ENCODE measurements around the gene IFNL4. TPM values are rescaled to one million over a fixed set of nuclear protein-coding genes. Genes with fewer than 3 reads are reported as not detected.
"Not testable (repeated sequence)": the region's sequence is repeated elsewhere in the genome, so short reads cannot be mapped to it uniquely, and the experiment has no call there.

Gene IFNL4
- total and polyA plus RNA-seq, 9 donors: 0.04 to 0.16 TPM; not detected in 7

DNA sequence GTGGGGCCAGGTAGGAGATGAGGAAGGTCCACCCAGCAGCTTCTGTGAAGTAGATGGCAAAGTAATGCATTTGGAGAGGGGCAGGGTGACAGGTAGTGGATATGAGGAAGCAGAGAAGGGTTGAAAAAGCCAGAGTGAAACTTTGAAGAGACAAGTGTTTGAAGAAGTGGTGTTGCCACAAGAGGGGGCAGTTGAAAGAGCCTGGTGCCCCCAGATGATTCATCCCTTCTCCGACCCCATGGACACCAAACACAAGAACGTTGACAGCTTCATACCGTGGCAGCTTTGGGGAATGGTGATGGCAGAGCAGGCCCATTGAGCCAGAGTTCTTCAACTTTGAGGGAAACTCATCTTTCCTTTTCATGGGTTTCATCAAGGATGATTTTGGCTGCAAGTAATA, 23.7 kb downstream of the IFNL4 start:
- no peak for DNase-seq
- Histone ChIP-seq H3K4me1 (ENCODE audit: control insufficient read depth, insufficient read depth, low read length) (no peaks in the 10 kb centered on the region), H3K36me3 (ENCODE audit: control insufficient read depth, insufficient read depth, low read length) (no peaks in the 10 kb centered on the region), H3K27me3 (ENCODE audit: control insufficient read depth, insufficient read depth, low read length) (no peaks in the 10 kb centered on the region), H3K4me3 (ENCODE audit: low read length) (no peak overlapping the region), H3K27ac (ENCODE audit: low read length) (no peak overlapping the region), H3K9me3 (replicated peaks; ENCODE audit: control insufficient read depth, low read depth, low read length) (no peaks in the 10 kb centered on the region)
- 0% methylated on average over 1 of the region's 3 CpGs for WGBS (ENCODE audit: insufficient coverage)

DNA sequence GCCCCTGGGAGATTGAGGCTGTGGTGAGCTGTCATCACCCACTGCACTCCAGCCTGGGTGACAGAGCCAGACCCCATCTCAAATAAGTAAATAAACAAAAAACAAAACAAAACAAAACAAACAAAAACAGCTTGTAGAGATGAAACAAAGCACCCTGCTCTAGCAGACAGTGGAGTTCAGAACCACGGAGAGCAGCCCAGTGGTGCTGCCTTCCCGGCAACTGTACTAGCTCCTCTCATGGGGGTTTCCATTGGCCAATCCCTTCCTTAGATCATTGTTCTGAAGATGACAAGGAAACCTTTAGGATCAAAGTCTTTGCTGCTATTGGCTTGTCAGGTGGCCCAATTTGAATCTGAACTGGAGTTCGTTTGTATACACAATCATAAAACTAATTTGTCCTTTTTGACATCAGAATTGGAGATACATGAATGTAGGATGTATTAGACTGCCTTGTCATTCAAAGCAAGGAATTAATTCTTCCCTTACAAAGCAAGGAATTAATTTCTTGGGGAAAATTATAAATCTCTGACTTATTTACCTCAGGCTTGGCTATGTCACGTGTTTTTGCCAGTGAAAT, 24.9 kb downstream of the IFNL4 start:
- no peak overlapping the region for H3K27ac ChIP-seq (ENCODE audit: low read length)
- WGBS (ENCODE audit: insufficient coverage): 11% methylated on average over 2 of the region's 4 CpGs
- H3K36me3 ChIP-seq (ENCODE audit: control insufficient read depth, insufficient read depth, low read length): no peaks in the 10 kb centered on the region
- DNase-seq: peak; percentile 36
- H3K27me3 ChIP-seq (ENCODE audit: control insufficient read depth, insufficient read depth, low read length): no peaks in the 10 kb centered on the region
- H3K4me1 ChIP-seq (ENCODE audit: control insufficient read depth, insufficient read depth, low read length): no peaks in the 10 kb centered on the region
- H3K9me3 ChIP-seq (replicated peaks; ENCODE audit: control insufficient read depth, low read depth, low read length): no peaks in the 10 kb centered on the region
- H3K4me3 ChIP-seq (ENCODE audit: low read length): no peak overlapping the region

- not testable (repeated sequence) for H3K36me3 ChIP-seq (ENCODE audit: control insufficient read depth, insufficient read depth, low read length); H3K9me3 ChIP-seq (replicated peaks; ENCODE audit: control insufficient read depth, low read depth, low read length); DNase-seq; H3K4me1 ChIP-seq (ENCODE audit: control insufficient read depth, insufficient read depth, low read length); H3K27me3 ChIP-seq (ENCODE audit: control insufficient read depth, insufficient read depth, low read length); H3K27ac ChIP-seq (ENCODE audit: low read length); H3K4me3 ChIP-seq (ENCODE audit: low read length)
- WGBS (ENCODE audit: insufficient coverage): 80% methylated on average over 3 of the region's 10 CpGs
Observed at GRCh38 chr19:39219108-39219507, 29.5 kb downstream of the IFNL4 start.

DNA sequence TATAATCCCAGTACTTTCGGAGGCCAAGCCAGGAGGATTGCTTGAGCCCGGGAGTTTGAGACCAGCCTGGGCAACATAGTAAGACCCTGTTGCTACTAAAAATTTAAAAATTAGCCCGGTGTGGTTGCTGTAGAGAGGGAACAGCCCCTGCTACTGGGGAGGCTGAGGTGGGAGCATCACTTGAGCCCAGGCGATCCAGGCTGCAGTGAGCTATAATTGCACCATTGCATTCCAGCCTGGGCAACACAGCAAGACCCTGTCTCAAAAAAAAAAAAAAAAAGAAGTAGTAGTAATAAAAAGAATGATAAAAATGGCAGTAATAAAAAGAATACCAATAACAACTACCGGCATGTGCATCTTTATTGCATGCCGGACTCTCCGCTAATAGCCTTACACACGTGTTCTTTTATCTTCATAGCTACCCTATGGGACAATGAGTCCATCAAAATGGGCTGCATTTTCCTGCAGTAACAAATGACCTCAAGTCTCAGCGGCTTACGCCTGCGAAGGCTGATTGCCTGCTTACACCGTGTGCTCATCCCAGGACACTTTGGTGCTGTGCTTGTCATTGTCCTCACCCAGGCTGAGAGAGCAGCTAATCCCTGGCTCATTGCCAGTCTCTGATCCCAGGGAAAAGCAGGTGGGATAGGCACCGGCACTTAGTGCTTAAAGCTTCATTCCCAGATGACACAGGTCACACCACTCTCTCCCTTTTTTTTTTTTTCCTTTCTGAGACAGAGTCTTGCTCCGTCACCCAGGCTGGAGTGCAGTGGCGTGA, 30.2 kb downstream of the IFNL4 start:
- H3K27me3 ChIP-seq (ENCODE audit: control insufficient read depth, insufficient read depth, low read length): no peaks in the 10 kb centered on the region
- no peak for DNase-seq
- H3K36me3 ChIP-seq (ENCODE audit: control insufficient read depth, insufficient read depth, low read length): no peaks in the 10 kb centered on the region
- H3K4me3 ChIP-seq (ENCODE audit: low read length): no peak overlapping the region
- no peak overlapping the region for H3K27ac ChIP-seq (ENCODE audit: low read length)
- no peaks in the 10 kb centered on the region for H3K9me3 ChIP-seq (replicated peaks; ENCODE audit: control insufficient read depth, low read depth, low read length)
- H3K4me1 ChIP-seq (ENCODE audit: control insufficient read depth, insufficient read depth, low read length): no peaks in the 10 kb centered on the region
- 78% methylated on average over 13 of the region's 15 CpGs for WGBS (ENCODE audit: insufficient coverage)

- H3K27me3 ChIP-seq (ENCODE audit: control insufficient read depth, insufficient read depth, low read length): no peaks in the 10 kb centered on the region
- no peak for DNase-seq
- H3K4me1 ChIP-seq (ENCODE audit: control insufficient read depth, insufficient read depth, low read length): no peaks in the 10 kb centered on the region
- H3K4me3 ChIP-seq (ENCODE audit: low read length): no peak overlapping the region
- no peaks in the 10 kb centered on the region for H3K36me3 ChIP-seq (ENCODE audit: control insufficient read depth, insufficient read depth, low read length)
- no peaks in the 10 kb centered on the region for H3K9me3 ChIP-seq (replicated peaks; ENCODE audit: control insufficient read depth, low read depth, low read length)
- H3K27ac ChIP-seq (ENCODE audit: low read length): no peak overlapping the region
- 80% methylated on average over 5 of the region's 5 CpGs for WGBS (ENCODE audit: insufficient coverage)
Observed at GRCh38 chr19:39217094-39217493, 31.6 kb downstream of the IFNL4 start.

DNA sequence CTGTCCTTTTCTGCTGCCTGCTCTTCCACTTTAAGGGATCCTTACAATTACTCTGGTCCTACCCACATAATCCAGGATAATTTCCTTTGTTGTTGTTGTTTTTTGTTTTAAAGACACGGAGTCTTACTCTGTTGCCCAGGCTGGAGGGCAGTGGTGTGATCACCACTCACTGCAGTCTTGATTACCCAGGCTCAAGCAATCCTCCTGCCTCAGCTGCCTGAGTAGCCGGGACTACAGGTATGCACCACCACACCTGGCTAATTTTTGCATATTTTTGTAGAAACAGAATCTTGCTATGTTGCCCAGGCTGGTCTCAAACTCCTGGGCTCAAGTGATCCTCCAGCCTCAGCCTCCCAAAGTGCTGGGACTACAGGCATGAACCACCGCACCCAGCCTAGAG, 33.3 kb downstream of the IFNL4 start:
- WGBS (ENCODE audit: insufficient coverage): 100% methylated on average over 2 of the region's 3 CpGs
- H3K9me3 ChIP-seq (replicated peaks; ENCODE audit: control insufficient read depth, low read depth, low read length); DNase-seq; H3K36me3 ChIP-seq (ENCODE audit: control insufficient read depth, insufficient read depth, low read length); H3K27me3 ChIP-seq (ENCODE audit: control insufficient read depth, insufficient read depth, low read length); H3K4me3 ChIP-seq (ENCODE audit: low read length); H3K27ac ChIP-seq (ENCODE audit: low read length); H3K4me1 ChIP-seq (ENCODE audit: control insufficient read depth, insufficient read depth, low read length): not testable (repeated sequence)

GRCh38 chr19:39212375-39212742, 36.3 kb downstream of the IFNL4 start:
- H3K27me3 ChIP-seq (ENCODE audit: control insufficient read depth, insufficient read depth, low read length): no peaks in the 10 kb centered on the region
- no peaks in the 10 kb centered on the region for H3K4me1 ChIP-seq (ENCODE audit: control insufficient read depth, insufficient read depth, low read length)
- H3K36me3 ChIP-seq (ENCODE audit: control insufficient read depth, insufficient read depth, low read length): no peaks in the 10 kb centered on the region
- no peaks in the 10 kb centered on the region for H3K9me3 ChIP-seq (replicated peaks; ENCODE audit: control insufficient read depth, low read depth, low read length)
- 6% methylated on average over 6 of the region's 8 CpGs for WGBS (ENCODE audit: insufficient coverage)
- no peak overlapping the region for H3K4me3 ChIP-seq (ENCODE audit: low read length)
- H3K27ac ChIP-seq (ENCODE audit: low read length): no peak overlapping the region
- no peak for DNase-seq

- Histone ChIP-seq H3K9me3 (replicated peaks; ENCODE audit: control insufficient read depth, low read depth, low read length) (no peaks in the 10 kb centered on the region), H3K27me3 (ENCODE audit: control insufficient read depth, insufficient read depth, low read length) (peaks cover 5% of the 10 kb centered on the region), H3K27ac (ENCODE audit: low read length) (no peak overlapping the region), H3K4me1 (ENCODE audit: control insufficient read depth, insufficient read depth, low read length) (no peaks in the 10 kb centered on the region), H3K4me3 (ENCODE audit: low read length) (no peak overlapping the region), H3K36me3 (ENCODE audit: control insufficient read depth, insufficient read depth, low read length) (no peaks in the 10 kb centered on the region)
- 63% methylated on average over 12 of the region's 13 CpGs for WGBS (ENCODE audit: insufficient coverage)
- DNase-seq: no peak
Observed at GRCh38 chr19:39211731-39212374, 36.8 kb downstream of the IFNL4 start.

DNA sequence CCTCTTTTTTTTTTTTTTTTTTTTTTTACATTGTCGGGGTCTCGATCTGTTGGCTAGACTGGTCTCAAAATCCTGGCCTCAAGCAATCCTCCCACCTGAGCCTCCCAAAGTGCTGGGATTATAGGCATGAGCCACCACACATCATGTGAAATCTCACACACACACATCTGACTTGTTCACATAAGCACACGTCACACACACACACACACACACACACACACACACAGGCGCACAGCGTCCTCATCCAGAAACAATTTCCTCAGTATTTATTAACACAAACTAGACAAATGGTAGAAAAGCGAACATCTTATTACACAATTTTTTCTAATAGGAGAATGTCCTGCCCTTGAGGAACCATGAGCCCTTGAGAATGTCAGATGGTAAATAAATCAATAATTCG, 39.5 kb downstream of the IFNL4 start:
- no peaks in the 10 kb centered on the region for H3K36me3 ChIP-seq (ENCODE audit: control insufficient read depth, insufficient read depth, low read length)

DNA sequence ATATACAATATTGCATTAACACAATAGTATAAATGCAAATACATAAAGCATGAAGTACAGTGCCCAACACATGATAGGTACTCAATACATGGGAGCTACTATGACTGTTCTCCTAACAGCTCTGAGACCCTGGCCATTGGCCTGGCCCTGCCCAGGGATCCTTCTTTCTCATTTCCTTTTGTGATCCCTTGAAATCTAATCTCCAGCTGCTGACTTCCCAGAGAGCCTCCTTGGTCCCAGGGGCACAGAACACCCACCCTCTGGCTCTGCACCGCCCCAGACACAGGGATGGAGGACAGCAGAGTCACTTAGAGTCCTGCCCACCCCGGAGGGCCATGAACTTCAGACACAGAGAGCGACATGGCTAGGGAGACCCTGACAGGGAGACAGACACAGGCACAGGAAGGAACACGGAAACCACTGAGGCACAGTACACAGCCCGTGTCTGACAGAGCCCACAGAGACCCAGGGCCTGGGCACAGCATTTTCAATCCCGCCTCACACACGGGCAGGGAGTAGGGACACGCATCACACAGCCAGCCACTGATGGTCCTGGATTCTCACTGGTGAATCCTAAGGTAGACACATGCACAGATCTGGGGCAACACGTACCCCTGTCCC, 40.4 kb downstream of the IFNL4 start:
- H3K4me3 ChIP-seq (ENCODE audit: low read length): no peak overlapping the region
- no peak for DNase-seq
- no peaks in the 10 kb centered on the region for H3K9me3 ChIP-seq (replicated peaks; ENCODE audit: control insufficient read depth, low read depth, low read length)
- no peak overlapping the region for H3K27ac ChIP-seq (ENCODE audit: low read length)
- peaks cover 35% of the 10 kb centered on the region for H3K27me3 ChIP-seq (ENCODE audit: control insufficient read depth, insufficient read depth, low read length)
- H3K4me1 ChIP-seq (ENCODE audit: control insufficient read depth, insufficient read depth, low read length): no peaks in the 10 kb centered on the region
- 63% methylated on average over 8 of the region's 9 CpGs for WGBS (ENCODE audit: insufficient coverage)
- H3K36me3 ChIP-seq (ENCODE audit: control insufficient read depth, insufficient read depth, low read length): no peaks in the 10 kb centered on the region

More for the DNA sequence above, 39.5 kb downstream of the IFNL4 start:
- no peaks in the 10 kb centered on the region for H3K4me1 ChIP-seq (ENCODE audit: control insufficient read depth, insufficient read depth, low read length)
- peaks cover 26% of the 10 kb centered on the region for H3K27me3 ChIP-seq (ENCODE audit: control insufficient read depth, insufficient read depth, low read length)
- DNase-seq: no peak
- H3K9me3 ChIP-seq (replicated peaks; ENCODE audit: control insufficient read depth, low read depth, low read length): no peaks in the 10 kb centered on the region
- no peak overlapping the region for H3K4me3 ChIP-seq (ENCODE audit: low read length)
- WGBS (ENCODE audit: insufficient coverage): 60% methylated on average over 1 of the region's 7 CpGs
- H3K27ac ChIP-seq (ENCODE audit: low read length): no peak overlapping the region
